Measurements from ENCODE around the gene SPAG16.
A peak's percentile ranks its signal among the peaks of the same experiment; 100 is the strongest.
"Not testable (repeated sequence)": the region's sequence is repeated elsewhere in the genome, so short reads cannot be mapped to it uniquely, and the experiment has no call there.

Gene SPAG16

GRCh38 chr2:214019229-214019972 lies 735.1 kb downstream of the SPAG16 start:
- DNase-seq, result no peak

- DNase-seq, result peak; percentile 2
Measured at GRCh38 chr2:214019973-214020345, 735.7 kb downstream of the SPAG16 start.

GRCh38 chr2:214029190-214029589 lies 744.9 kb downstream of the SPAG16 start:
- DNase-seq, result no peak

- DNase-seq, result no peak
Measured at GRCh38 chr2:214031566-214031965, 747.3 kb downstream of the SPAG16 start.

GRCh38 chr2:214034417-214034816 lies 750.2 kb downstream of the SPAG16 start:
- DNase-seq, result no peak

- no peak for DNase-seq
Measured at GRCh38 chr2:214035091-214035852, 751.0 kb downstream of the SPAG16 start.

- DNase-seq, result no peak
Measured at GRCh38 chr2:214035921-214036320, 751.7 kb downstream of the SPAG16 start.

- DNase-seq, result no peak
Measured at GRCh38 chr2:214038186-214038585, 753.9 kb downstream of the SPAG16 start.

- DNase-seq, result no peak
Measured at GRCh38 chr2:214050731-214051130, 766.5 kb downstream of the SPAG16 start.

- no peak for DNase-seq
Measured at GRCh38 chr2:214051585-214051984, 767.3 kb downstream of the SPAG16 start.

- DNase-seq, result no peak
Measured at GRCh38 chr2:214052235-214052634, 768.0 kb downstream of the SPAG16 start.

GRCh38 chr2:214057986-214058385 lies 773.7 kb downstream of the SPAG16 start:
- no peak for DNase-seq

- DNase-seq, result not testable (repeated sequence)
Measured at GRCh38 chr2:214062279-214062678, 778.0 kb downstream of the SPAG16 start.

GRCh38 chr2:214064471-214064870 lies 780.2 kb downstream of the SPAG16 start:
- DNase-seq, result no peak

GRCh38 chr2:214066862-214067261 lies 782.6 kb downstream of the SPAG16 start:
- DNase-seq, result no peak

GRCh38 chr2:214069254-214069653 lies 785.0 kb downstream of the SPAG16 start:
- DNase-seq, result peak; percentile 7

- DNase-seq, result no peak
Measured at GRCh38 chr2:214075456-214075855, 791.2 kb downstream of the SPAG16 start.

GRCh38 chr2:214076527-214076926 lies 792.3 kb downstream of the SPAG16 start:
- no peak for DNase-seq

- DNase-seq, result no peak
Measured at GRCh38 chr2:214077727-214078126, 793.5 kb downstream of the SPAG16 start.

- peak; percentile 2 for DNase-seq
Measured at GRCh38 chr2:214079032-214079431, 794.8 kb downstream of the SPAG16 start.

- no peak for DNase-seq
Measured at GRCh38 chr2:214088536-214088935, 804.3 kb downstream of the SPAG16 start.

- DNase-seq, result no peak
Measured at GRCh38 chr2:214096208-214096715, 812.0 kb downstream of the SPAG16 start.

GRCh38 chr2:214098811-214099210 lies 814.5 kb downstream of the SPAG16 start:
- no peak for DNase-seq

- no peak for DNase-seq
Measured at GRCh38 chr2:214100488-214100887, 816.2 kb downstream of the SPAG16 start.

Measured in hematopoietic multipotent progenitor cell treated with erythropoietin and hydrocortisone succinate and interleukin-3 and kit ligand, for 6 days (in vitro differentiated cells).